H1 (cell line): Measurements from ENCODE around the gene RGL1. TPM values are rescaled to one million over a fixed set of nuclear protein-coding genes. Genes with fewer than 3 reads are reported as not detected.

Experiments used
- CTCF ChIA-PET: fragments of 300-600 bp; sonication (Branson Sonifier 250); formaldehyde crosslinking; loops from one replicate; lab custom pipeline; 2021; ENCODE audit not compliant: partially characterized antibody; lab: Charles Lee
- POLR2A ChIA-PET: fragments of 300-600 bp; sonication (Branson Sonifier 250); formaldehyde crosslinking; loops from one replicate; lab custom pipeline; 2021; ENCODE audit warnings: inconsistent platforms; ENCODE audit not compliant: partially characterized antibody; lab: Charles Lee
- DNase-seq, 2 experiments: peaks; one replicate each; pipeline versions ENCODE4 v3.0.0 to v3.0.0-alpha.2; 2010 to 2022; ENCODE audit warnings: low spot score in 2 of 2, low read depth in 1 of 2, mixed read lengths in 1 of 2
- FAIRE-seq: peaks from 2 replicates; lab custom pipeline; 2011; peaks lifted over from hg19 to GRCh38; lab: Jason Lieb, UNC
- H2AFZ ChIP-seq: 2 replicates; pipeline ENCODE4 v1.8.1; 2012; ENCODE audit warnings: low read length, inconsistent platforms
- H2AK5ac ChIP-seq: 2 replicates; pipeline ENCODE4 v1.6.1; 2013; ENCODE audit warnings: low read depth, low read length
- H2BK120ac ChIP-seq: replicated peaks from 2 replicates; pipeline ENCODE3; 2013; ENCODE audit warnings: low read depth, low read length, inconsistent platforms
- H2BK12ac ChIP-seq: 2 replicates; pipeline ENCODE4 v1.6.1; 2013; ENCODE audit warnings: low read depth, low read length
- H2BK15ac ChIP-seq: 2 replicates; pipeline ENCODE4 v1.6.1; 2013; ENCODE audit warnings: low read length
- H2BK20ac ChIP-seq: 2 replicates; pipeline ENCODE4 v1.6.1; 2013; ENCODE audit warnings: low read length
- H2BK5ac ChIP-seq: 2 replicates; pipeline ENCODE4 v1.6.1; 2013; ENCODE audit warnings: low read depth, low read length
- H3K14ac ChIP-seq: 2 replicates; pipeline ENCODE4 v1.6.1; 2013; ENCODE audit warnings: inconsistent platforms; ENCODE audit not compliant: insufficient read length
- H3K18ac ChIP-seq: 2 replicates; pipeline ENCODE4 v1.6.1; 2013; ENCODE audit warnings: low read length; ENCODE audit errors: extremely low read depth
- H3K23ac ChIP-seq: 2 replicates; pipeline ENCODE4 v1.6.1; 2013; ENCODE audit warnings: inconsistent platforms; ENCODE audit not compliant: insufficient read length
- H3K23me2 ChIP-seq: 2 replicates; pipeline ENCODE4 v1.6.1; 2013; ENCODE audit warnings: low read depth, low read length
- H3K27ac ChIP-seq: 2 replicates; pipeline ENCODE4 v1.6.1; 2011; ENCODE audit warnings: low read depth, low read length, inconsistent platforms
- H3K27me3 ChIP-seq, 4 experiments: replicated peaks in 1 of 4; 1 replicate in 1 of 4; 2 replicates in 3 of 4; pipeline versions ENCODE4 v1.6.1 to v1.8.1; 2011 to 2013; ENCODE audit warnings: low read length in 3 of 4, mild to moderate bottlenecking in 3 of 4, inconsistent platforms in 2 of 4, mixed read lengths in 2 of 4, moderate library complexity in 1 of 4; ENCODE audit not compliant: control insufficient read depth in 3 of 4, insufficient read depth in 3 of 4; ENCODE audit errors: extremely low read depth in 1 of 4
- H3K36me3 ChIP-seq, 4 experiments: 2 replicates each; pipeline versions ENCODE4 v1.6.1 to v1.8.1; 2011 to 2013; ENCODE audit warnings: mild to moderate bottlenecking in 4 of 4, low read length in 3 of 4, moderate library complexity in 2 of 4, control low read depth in 1 of 4, inconsistent platforms in 1 of 4; ENCODE audit not compliant: insufficient read depth in 4 of 4, control insufficient read depth in 2 of 4
- H3K4ac ChIP-seq: replicated peaks from 2 replicates; pipeline ENCODE3; 2013; ENCODE audit warnings: low read length, low read depth, mixed read lengths, inconsistent platforms; ENCODE audit not compliant: insufficient read length
- H3K4me1 ChIP-seq, 4 experiments: replicated peaks in 1 of 4; 1 replicate in 1 of 4; 2 replicates in 3 of 4; pipeline versions ENCODE4 v1.6.1 to v1.8.1; 2011 to 2013; ENCODE audit warnings: low read length in 3 of 4, inconsistent platforms in 2 of 4, mixed read lengths in 1 of 4; ENCODE audit not compliant: insufficient read depth in 4 of 4, control insufficient read depth in 3 of 4
- H3K4me2 ChIP-seq, 2 experiments: 2 replicates each; pipeline versions ENCODE4 v1.6.1 to v1.8.1; 2011 to 2013; ENCODE audit warnings: low read depth in 2 of 2, low read length in 2 of 2, control low read depth in 1 of 2, inconsistent platforms in 1 of 2, mild to moderate bottlenecking in 1 of 2; ENCODE audit not compliant: insufficient read depth in 1 of 2
- H3K4me3 ChIP-seq, 4 experiments: fragments of 200-600, 300-600 bp in 1 of 4; sonication (generic), shearing (Covaris generic), sonication (Bioruptor Twin) in 1 of 4; 2 replicates each; pipeline versions ENCODE4 v1.5.1 to v1.8.1; 2011 to 2016; ENCODE audit warnings: low read length in 4 of 4, low read depth in 3 of 4, control low read depth in 2 of 4, inconsistent platforms in 2 of 4, mild to moderate bottlenecking in 2 of 4, mixed read lengths in 1 of 4, moderate library complexity in 1 of 4; ENCODE audit not compliant: insufficient read depth in 2 of 4; ENCODE audit errors: extremely low read depth in 1 of 4
- H3K56ac ChIP-seq: replicated peaks from 2 replicates; pipeline ENCODE3; 2013; ENCODE audit warnings: low read depth, mild to moderate bottlenecking, mixed read lengths, low read length, inconsistent platforms; ENCODE audit not compliant: insufficient read length
- H3K79me1 ChIP-seq: 2 replicates; pipeline ENCODE4 v1.6.1; 2013; ENCODE audit warnings: low read depth, low read length, control low read depth
- H3K79me2 ChIP-seq, 2 experiments: 2 replicates each; pipeline versions ENCODE4 v1.6.1 to v1.8.1; 2012 to 2013; ENCODE audit warnings: low read length in 2 of 2, mild to moderate bottlenecking in 2 of 2, inconsistent platforms in 1 of 2; ENCODE audit not compliant: insufficient read depth in 2 of 2, control insufficient read depth in 1 of 2
- H3K9ac ChIP-seq, 4 experiments: replicated peaks in 1 of 4; 1 replicate in 1 of 4; 2 replicates in 3 of 4; pipeline versions ENCODE4 v1.6.1 to v1.8.1; 2011 to 2013; ENCODE audit warnings: low read depth in 3 of 4, low read length in 3 of 4, control low read depth in 2 of 4, mild to moderate bottlenecking in 2 of 4, moderate library complexity in 2 of 4, inconsistent platforms in 1 of 4; ENCODE audit errors: extremely low read depth in 1 of 4
- H3K9me3 ChIP-seq, 2 experiments: 2 replicates each; pipeline versions ENCODE4 v1.6.1 to v1.8.1; 2012 to 2013; ENCODE audit warnings: mild to moderate bottlenecking in 2 of 2, moderate library complexity in 2 of 2, control low read depth in 1 of 2, inconsistent platforms in 1 of 2, low read depth in 1 of 2, low read length in 1 of 2, mixed read lengths in 1 of 2; ENCODE audit not compliant: insufficient read depth in 2 of 2
- H4K20me1 ChIP-seq, 2 experiments: replicated peaks in 1 of 2; 2 replicates each; pipeline versions ENCODE3 to v1.8.1; 2011 to 2013; ENCODE audit warnings: inconsistent platforms in 2 of 2, low read length in 2 of 2, mild to moderate bottlenecking in 1 of 2; ENCODE audit not compliant: insufficient read depth in 2 of 2, control insufficient read depth in 1 of 2
- H4K5ac ChIP-seq: 2 replicates; pipeline ENCODE4 v1.6.1; 2013; ENCODE audit warnings: low read length, low read depth, mixed read lengths, inconsistent platforms; ENCODE audit not compliant: insufficient read length
- H4K8ac ChIP-seq: 2 replicates; pipeline ENCODE4 v1.8.0; 2013; ENCODE audit warnings: mild to moderate bottlenecking, moderate library complexity, low read length, inconsistent platforms; ENCODE audit not compliant: insufficient read depth; ENCODE audit errors: extremely low read depth
- H4K91ac ChIP-seq: replicated peaks from 2 replicates; pipeline ENCODE3; 2013; ENCODE audit warnings: low read length, mixed read lengths, inconsistent platforms; ENCODE audit not compliant: insufficient read length
- ASH2L ChIP-seq: fragments of 200-600, 300-600 bp; sonication (generic); IDR thresholded peaks from one replicate; pipeline ENCODE4 v1.7.1; 2017; ENCODE audit warnings: low read length
- CTBP2 ChIP-seq: IDR thresholded peaks from 2 replicates; pipeline ENCODE4 v1.7.0; 2011; ENCODE audit warnings: borderline replicate concordance, mild to moderate bottlenecking, moderate library complexity, mixed read lengths, low read length; ENCODE audit not compliant: insufficient read depth, insufficient read length
- KDM1A ChIP-seq: fragments of 200-600, 300-600 bp; sonication (generic); IDR thresholded peaks from 2 replicates; pipeline ENCODE4 v1.7.1; 2016; ENCODE audit warnings: mild to moderate bottlenecking, low read length, borderline replicate concordance
- KDM4A ChIP-seq: IDR thresholded peaks from one replicate; pipeline ENCODE4 v1.7.1; 2012; ENCODE audit warnings: low read depth, mild to moderate bottlenecking, moderate library complexity, low read length, inconsistent platforms; ENCODE audit not compliant: severe bottlenecking
- PHF8 ChIP-seq: fragments of 200-600 bp; sonication (generic); conservative IDR thresholded peaks from 2 replicates; pipeline ENCODE4 v1.7.1; 2012; ENCODE audit warnings: low read depth, mild to moderate bottlenecking, inconsistent platforms, low read length, moderate library complexity
- POLR2A ChIP-seq, 2 experiments: IDR thresholded peaks; 1 replicate in 1 of 2; 2 replicates in 1 of 2; pipeline ENCODE4 v1.6.1; 2011; ENCODE audit warnings: low read depth in 2 of 2, low read length in 2 of 2, mild to moderate bottlenecking in 2 of 2; ENCODE audit errors: control extremely low read depth in 1 of 2
- RNF2 ChIP-seq: fragments of 200-900, 300-1000 bp; sonication (generic); IDR thresholded peaks from 2 replicates; pipeline ENCODE4 v1.7.1; 2016; ENCODE audit warnings: borderline replicate concordance, low read depth, mild to moderate bottlenecking, antibody characterized with exemption, low read length; ENCODE audit not compliant: poor library complexity, severe bottlenecking; ENCODE audit errors: missing control alignments
- RXRA ChIP-seq: IDR thresholded peaks from 2 replicates; pipeline ENCODE4 v1.6.1; 2011; ENCODE audit warnings: low read depth, mild to moderate bottlenecking, low read length, moderate library complexity; ENCODE audit not compliant: insufficient read depth
- SIN3A ChIP-seq, 2 experiments: IDR thresholded peaks in 1 of 2; conservative IDR thresholded peaks in 1 of 2; 2 replicates each; pipeline ENCODE4 v1.6.1; 2011 to 2012; ENCODE audit warnings: low read length in 2 of 2, improper control_type of control experiment in 1 of 2, low read depth in 1 of 2, mild to moderate bottlenecking in 1 of 2
- SIX5 ChIP-seq: IDR thresholded peaks from 2 replicates; pipeline ENCODE4 v1.6.1; 2011; ENCODE audit warnings: mild to moderate bottlenecking, low read depth, low read length
- WGBS, 2 experiments: shearing (Covaris generic) in 1 of 2; methylation state at CpG; one replicate each; pipeline versions ENCODE4 v1.1.6 to v1.1.7; 2013 to 2015; ENCODE audit warnings: low lambda C conversion rate in 2 of 2, mixed read lengths in 2 of 2, inconsistent platforms in 1 of 2, low coverage in 1 of 2, missing lambda C conversion rate in 1 of 2; ENCODE audit not compliant: insufficient replicate concordance in 2 of 2, insufficient coverage in 1 of 2, insufficient read length in 1 of 2; ENCODE audit errors: extremely low coverage in 1 of 2, missing lambda C conversion rate in 1 of 2; 5-methylcytosine and 5-hydroxymethylcytosine counted together
- polyA plus RNA-seq, 7 experiments: library from polyadenylated mRNA; depleted of rRNA in 3 of 7; stranded (reverse) in 5 of 7; unstranded in 2 of 7; fragments of >200 nt in 5 of 7; fragments of 200-250 nt in 2 of 7; gene quantifications; 1 replicate in 5 of 7; 2 replicates in 1 of 7; 4 replicates in 1 of 7; pipeline versions ENCODE4 v1.2.1 to v1.2.3, GENCODE V29; 2011 to 2013; ENCODE audit warnings: missing spikeins in 2 of 7, mixed read lengths in 2 of 7
- total RNA-seq: library from RNA; stranded (reverse); fragmentation: NEBNext Ultra II Directional; extraction: Animal tissue kit (Norgen Biotek cat#: 25700); gene quantifications from 2 replicates; pipeline ENCODE4 v1.2.1, GENCODE V29; 2021
- TF ChIP-seq, protein P1 (sequence below): IDR thresholded peaks from 2 replicates; pipeline ENCODE4 v1.6.1; 2012; ENCODE audit warnings: inconsistent platforms
- TF ChIP-seq, protein P2 (sequence below): IDR thresholded peaks from 2 replicates; pipeline ENCODE4 v1.6.1; 2012; ENCODE audit warnings: low read length, inconsistent platforms

The RGL1 gene
- total and polyA plus RNA-seq, 2 of the 8 experiments (the other 6 are each of a cell fraction or from before 2014, with no cell fraction given) = 0.98 to 2.4 TPM

DNA sequence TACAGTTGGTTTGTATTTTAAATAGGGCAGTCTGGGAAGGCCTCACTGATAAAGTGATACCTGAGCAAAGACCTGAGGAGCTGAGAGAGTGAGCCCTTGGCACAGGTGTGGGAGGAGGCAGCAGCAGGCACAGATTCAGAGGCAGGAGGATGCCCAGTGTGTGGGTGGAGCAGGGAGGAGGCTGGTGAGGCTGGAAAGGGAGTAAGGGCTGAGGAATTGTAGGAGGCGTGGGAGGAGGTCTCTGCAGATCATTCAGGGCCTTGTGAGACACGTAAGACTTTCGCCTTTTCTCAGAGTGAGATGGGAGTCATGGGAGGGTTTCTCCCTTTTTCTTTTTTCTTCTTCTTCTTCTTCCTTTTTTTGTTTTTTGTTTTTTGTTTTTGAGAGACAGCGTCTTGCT lies 58.0 kb downstream of the RGL1 start:
- no peak overlapping the region for H3K4me3 ChIP-seq
- H3K23ac ChIP-seq = no peak overlapping the region
- CTCF ChIA-PET = no interaction called here
- H3K23me2 ChIP-seq = no peaks in the 10 kb centered on the region
- DNase-seq = no peak
- no peaks in the 10 kb centered on the region for H3K36me3 ChIP-seq
- no peak overlapping the region for H2BK12ac ChIP-seq
- H2BK120ac ChIP-seq = no peak overlapping the region
- H3K79me1 ChIP-seq = no peaks in the 10 kb centered on the region
- H3K9me3 ChIP-seq = no peaks in the 10 kb centered on the region
- H3K4me1 ChIP-seq = peaks cover 0 to 2% (median 0%) of the 10 kb centered on the region in 4 experiments; a peak in 2 of 7 replicates
- H4K20me1 ChIP-seq = no peaks in the 10 kb centered on the region
- no peaks in the 10 kb centered on the region for H3K27me3 ChIP-seq
- no peak overlapping the region for H2BK15ac ChIP-seq
- no peak overlapping the region for H3K14ac ChIP-seq
- no peak overlapping the region for H3K56ac ChIP-seq
- no peak overlapping the region for H2BK20ac ChIP-seq
- no peak overlapping the region for H2AFZ ChIP-seq
- WGBS, 2 experiments = 84% methylated on average over 4 of the region's 4 CpGs; no CpG with 5 or more reads in 1 of the 2 experiments
- H4K91ac ChIP-seq = no peak overlapping the region
- POLR2A ChIA-PET = no interaction called here
- H3K4me2 ChIP-seq = no peak overlapping the region
- no peak overlapping the region for H3K27ac ChIP-seq
- no peak overlapping the region for H4K5ac ChIP-seq
- no peak overlapping the region for H2AK5ac ChIP-seq
- FAIRE-seq = no peak
- H3K18ac ChIP-seq = no peak overlapping the region
- H2BK5ac ChIP-seq = no peak overlapping the region
- H3K4ac ChIP-seq = no peak overlapping the region
- no peaks in the 10 kb centered on the region for H3K79me2 ChIP-seq
- no peak overlapping the region for H4K8ac ChIP-seq
- no peak overlapping the region for H3K9ac ChIP-seq
- TF ChIP-seq RNF2 (no peak), SIN3A (conservative IDR thresholded peaks at IDR 0.05 in 1 of 2, IDR thresholded peaks at IDR 0.05 in 1 of 2; ENCODE audit: low read depth in 1 of 2, low read length in 2 of 2) (no peak), SIX5 (no peak), KDM4A (no peak), KDM1A (no peak), POLR2A (IDR thresholded peaks at IDR 0.05; ENCODE audit: control extremely low read depth in 1 of 2, low read depth in 2 of 2, low read length in 2 of 2) (no peak), PHF8 (no peak), CTBP2 (no peak), RXRA (no peak), ASH2L (no peak)
- TF ChIP-seq, protein P1, sequence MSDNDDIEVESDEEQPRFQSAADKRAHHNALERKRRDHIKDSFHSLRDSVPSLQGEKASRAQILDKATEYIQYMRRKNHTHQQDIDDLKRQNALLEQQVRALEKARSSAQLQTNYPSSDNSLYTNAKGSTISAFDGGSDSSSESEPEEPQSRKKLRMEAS = no peak
- TF ChIP-seq, protein P2, sequence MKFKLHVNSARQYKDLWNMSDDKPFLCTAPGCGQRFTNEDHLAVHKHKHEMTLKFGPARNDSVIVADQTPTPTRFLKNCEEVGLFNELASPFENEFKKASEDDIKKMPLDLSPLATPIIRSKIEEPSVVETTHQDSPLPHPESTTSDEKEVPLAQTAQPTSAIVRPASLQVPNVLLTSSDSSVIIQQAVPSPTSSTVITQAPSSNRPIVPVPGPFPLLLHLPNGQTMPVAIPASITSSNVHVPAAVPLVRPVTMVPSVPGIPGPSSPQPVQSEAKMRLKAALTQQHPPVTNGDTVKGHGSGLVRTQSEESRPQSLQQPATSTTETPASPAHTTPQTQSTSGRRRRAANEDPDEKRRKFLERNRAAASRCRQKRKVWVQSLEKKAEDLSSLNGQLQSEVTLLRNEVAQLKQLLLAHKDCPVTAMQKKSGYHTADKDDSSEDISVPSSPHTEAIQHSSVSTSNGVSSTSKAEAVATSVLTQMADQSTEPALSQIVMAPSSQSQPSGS = no peak
